ENCODE data around the gene DOCK10.

DOCK10 gene

DNA sequence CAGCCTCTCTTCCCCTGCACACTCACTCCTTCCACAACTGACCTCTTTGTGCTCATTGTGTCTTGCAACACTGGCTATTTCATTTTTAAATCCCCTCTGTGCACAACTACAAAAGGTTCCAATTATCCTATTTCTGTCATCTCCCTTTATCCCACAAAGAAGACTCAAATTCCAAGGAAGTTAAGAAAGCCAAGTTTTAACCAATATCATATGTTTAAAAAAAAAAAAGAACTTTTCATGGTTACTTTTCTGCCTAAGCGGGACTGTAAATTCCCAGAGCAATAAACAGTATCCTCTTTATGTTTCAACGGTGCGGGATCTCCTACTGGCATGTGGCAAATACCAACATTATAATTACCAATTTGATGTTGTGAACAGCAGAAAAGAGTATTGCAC lies 83.8 kb downstream of the DOCK10 start:
- no peak for TF ChIP-seq NFIC (IDR thresholded peaks at IDR 0.05)
- TF ChIP-seq EGR1 (IDR thresholded peaks at IDR 0.05), result no peak
- no peak for TF ChIP-seq CREB1 (IDR thresholded peaks at IDR 0.05; ENCODE audit: low read depth)
- no peak for TF ChIP-seq TEAD4 (IDR thresholded peaks at IDR 0.05)
- no peak for TF ChIP-seq YY1 (IDR thresholded peaks at IDR 0.05; ENCODE audit: low read depth)
- no peak for TF ChIP-seq FOXM1 (IDR thresholded peaks at IDR 0.05; ENCODE audit: borderline replicate concordance, low read depth)
- no peak for TF ChIP-seq RAD21 (IDR thresholded peaks at IDR 0.05; ENCODE audit: low read depth)
- TF ChIP-seq TAF1 (IDR thresholded peaks at IDR 0.05; ENCODE audit: low read depth), result no peak
- TF ChIP-seq EP300 (IDR thresholded peaks at IDR 0.05; ENCODE audit: borderline replicate concordance), result no peak

DNA sequence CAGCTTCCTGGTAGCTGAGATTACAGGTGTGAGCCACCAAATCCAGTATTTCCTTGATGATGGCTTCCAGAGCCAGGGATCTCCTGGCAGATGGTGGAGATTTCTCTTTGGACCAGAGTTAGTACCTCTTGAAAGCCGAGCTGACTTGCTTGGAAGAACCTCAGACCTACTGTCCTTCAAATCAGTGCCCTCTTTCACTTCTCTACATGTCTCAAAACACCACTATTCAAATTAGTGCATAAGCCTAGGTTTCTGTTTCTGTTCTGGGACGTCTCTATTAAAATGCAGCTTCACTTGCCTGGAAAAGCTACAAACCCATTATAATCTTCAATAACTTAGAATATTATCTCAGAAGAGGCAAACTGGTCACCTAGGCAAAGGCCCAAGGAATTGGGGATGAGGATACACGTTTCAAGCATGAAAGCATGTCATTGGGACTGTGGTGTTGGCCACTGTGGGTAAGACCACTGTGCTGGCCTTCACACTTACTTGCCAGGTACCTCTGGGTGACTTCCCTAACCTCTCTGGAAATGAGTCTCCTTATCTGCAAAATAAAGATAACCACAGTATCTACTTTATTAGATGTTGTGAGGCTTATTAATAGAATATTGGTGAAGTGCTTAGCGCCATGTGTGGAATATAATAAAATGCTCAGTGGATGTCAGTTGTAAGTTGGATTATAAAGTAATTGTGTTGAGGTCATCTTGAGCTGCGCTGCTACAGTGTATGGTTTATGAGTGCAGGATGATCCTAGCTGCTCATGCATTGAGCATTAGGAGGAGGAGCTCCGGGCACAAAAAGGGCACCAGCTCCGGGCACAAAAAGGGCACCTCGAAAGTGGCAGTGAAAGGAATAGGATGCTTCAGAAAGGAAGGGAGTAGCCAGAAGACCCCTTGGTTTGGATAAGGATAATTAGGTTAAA lies 84.5 kb downstream of the DOCK10 start:
- TF ChIP-seq MAX (IDR thresholded peaks at IDR 0.05) (no peak), EGR1 (IDR thresholded peaks at IDR 0.05) (no peak), ZBTB7A (IDR thresholded peaks at IDR 0.05; ENCODE audit: low read depth) (no peak), TEAD4 (IDR thresholded peaks at IDR 0.05) (no peak), REST (IDR thresholded peaks at IDR 0.05; ENCODE audit: low read depth) (no peak), NFIC (IDR thresholded peaks at IDR 0.05) (no peak), RAD21 (IDR thresholded peaks at IDR 0.05; ENCODE audit: low read depth) (no peak), EP300 (IDR thresholded peaks at IDR 0.05; ENCODE audit: borderline replicate concordance) (no peak), USF1 (IDR thresholded peaks at IDR 0.05) (no peak), YY1 (IDR thresholded peaks at IDR 0.05; ENCODE audit: low read depth) (no peak)

GRCh38 chr2:224956706-224957105 lies 85.6 kb downstream of the DOCK10 start:
- TF ChIP-seq ZBTB7A (IDR thresholded peaks at IDR 0.05; ENCODE audit: low read depth) (no peak), CREB1 (IDR thresholded peaks at IDR 0.05; ENCODE audit: low read depth) (no peak), MAX (IDR thresholded peaks at IDR 0.05) (no peak), EGR1 (IDR thresholded peaks at IDR 0.05) (no peak), YY1 (IDR thresholded peaks at IDR 0.05; ENCODE audit: low read depth) (no peak), EP300 (IDR thresholded peaks at IDR 0.05; ENCODE audit: borderline replicate concordance) (no peak), TCF12 (IDR thresholded peaks at IDR 0.05; ENCODE audit: low read depth) (no peak), NFIC (IDR thresholded peaks at IDR 0.05) (no peak), FOXM1 (IDR thresholded peaks at IDR 0.05; ENCODE audit: borderline replicate concordance, low read depth) (no peak), TAF1 (IDR thresholded peaks at IDR 0.05; ENCODE audit: low read depth) (no peak), USF1 (IDR thresholded peaks at IDR 0.05) (no peak), REST (IDR thresholded peaks at IDR 0.05; ENCODE audit: low read depth) (no peak), TEAD4 (IDR thresholded peaks at IDR 0.05) (no peak), CEBPB (IDR thresholded peaks at IDR 0.05) (no peak), RAD21 (IDR thresholded peaks at IDR 0.05; ENCODE audit: low read depth) (no peak)

DNA sequence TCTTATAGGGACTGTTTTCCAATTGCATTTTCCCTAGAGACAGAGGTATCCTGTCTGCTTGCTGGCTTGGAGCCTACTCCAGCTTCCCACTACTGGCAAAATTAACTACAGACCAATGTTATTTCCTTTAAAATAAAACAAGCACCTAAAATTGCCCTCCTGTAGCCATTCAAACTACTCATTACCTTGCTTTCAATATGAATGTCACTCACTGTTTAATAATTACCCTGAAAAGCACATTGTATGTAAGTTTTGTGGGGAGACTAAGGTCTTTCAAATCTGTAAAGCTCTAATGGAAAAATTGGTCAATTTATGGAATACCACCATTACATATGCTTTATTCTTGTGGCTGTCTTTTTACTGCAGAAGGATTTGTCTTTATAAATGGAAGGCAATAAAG lies 87.3 kb downstream of the DOCK10 start:
- TF ChIP-seq NFIC (IDR thresholded peaks at IDR 0.05), result no peak
- no peak for TF ChIP-seq TAF1 (IDR thresholded peaks at IDR 0.05; ENCODE audit: low read depth)
- no peak for TF ChIP-seq TCF12 (IDR thresholded peaks at IDR 0.05; ENCODE audit: low read depth)
- no peak for TF ChIP-seq ZBTB7A (IDR thresholded peaks at IDR 0.05; ENCODE audit: low read depth)
- TF ChIP-seq YY1 (IDR thresholded peaks at IDR 0.05; ENCODE audit: low read depth), result no peak
- no peak for TF ChIP-seq CEBPB (IDR thresholded peaks at IDR 0.05)

GRCh38 chr2:224952936-224953657 lies 89.2 kb downstream of the DOCK10 start:
- TF ChIP-seq USF1 (IDR thresholded peaks at IDR 0.05), result no peak
- no peak for TF ChIP-seq REST (IDR thresholded peaks at IDR 0.05; ENCODE audit: low read depth)
- no peak for TF ChIP-seq ZBTB7A (IDR thresholded peaks at IDR 0.05; ENCODE audit: low read depth)
- no peak for TF ChIP-seq EP300 (IDR thresholded peaks at IDR 0.05; ENCODE audit: borderline replicate concordance)
- TF ChIP-seq EGR1 (IDR thresholded peaks at IDR 0.05), result no peak
- TF ChIP-seq TAF1 (IDR thresholded peaks at IDR 0.05; ENCODE audit: low read depth), result no peak
- no peak for TF ChIP-seq TEAD4 (IDR thresholded peaks at IDR 0.05)

Data from Ishikawa (cell line).